Activated T-cell treated with anti-CD3 and anti-CD28 coated beads, Interleukin-2, amount 50 U/mL, for 4 hours (primary cell): ENCODE data around the gene PRKG2. TPM values are rescaled to one million over a fixed set of nuclear protein-coding genes. Genes with fewer than 3 reads are reported as not detected.
A peak's percentile ranks its signal among the peaks of the same experiment; 100 is the strongest.

Experiments used
- ATAC-seq, 2 donors: fragments of 200-7000 bp; cut with Tn5 transposase; one replicate each; pipeline ENCODE4 v1.10.0; 2021
- DNase-seq: peaks from one replicate; pipeline ENCODE4 v3.0.0-alpha.2; 2020
- H3K27me3 Mint-ChIP-seq: one replicate; pipeline ENCODE4 v1.8.0; 2021; ENCODE audit warnings: low read depth, mixed read lengths
- H3K36me3 Mint-ChIP-seq: one replicate; pipeline ENCODE4 v1.8.0; 2022; ENCODE audit warnings: mixed read lengths; ENCODE audit not compliant: insufficient read depth
- H3K4me1 Mint-ChIP-seq: one replicate; pipeline ENCODE4 v1.8.0; 2021; ENCODE audit warnings: low read depth, mixed read lengths
- H3K4me3 Mint-ChIP-seq: one replicate; pipeline ENCODE4 v1.8.0; 2021; ENCODE audit warnings: mild to moderate bottlenecking, moderate library complexity, mixed read lengths
- H3K9me3 Mint-ChIP-seq: one replicate; pipeline ENCODE4 v1.8.0; 2021; ENCODE audit warnings: mixed read lengths
- total RNA-seq, 3 donors: library from RNA; stranded (reverse); gene quantifications; one replicate each; pipeline ENCODE4 v1.2.1, GENCODE V29; 2021

PRKG2 gene
- total RNA-seq, 3 donors from 2014 or later: 0.05 to 0.32 (median 0.05) TPM

- Mint-ChIP-seq H3K4me3 (no peak overlapping the region), H3K36me3 (no peaks in the 10 kb centered on the region), H3K9me3 (no peaks in the 10 kb centered on the region), H3K4me1 (no peaks in the 10 kb centered on the region), H3K27me3 (no peaks in the 10 kb centered on the region)
- DNase-seq (no peak), ATAC-seq (no peak)
Observed at GRCh38 chr4:81199831-81200230, 15.2 kb downstream of the PRKG2 start.

GRCh38 chr4:81198609-81199008, 16.4 kb downstream of the PRKG2 start:
- Mint-ChIP-seq H3K27me3 (no peaks in the 10 kb centered on the region), H3K36me3 (no peaks in the 10 kb centered on the region), H3K4me3 (no peak overlapping the region), H3K4me1 (no peaks in the 10 kb centered on the region), H3K9me3 (no peaks in the 10 kb centered on the region)
- no peak for DNase-seq
- ATAC-seq: no peak

- H3K4me1 Mint-ChIP-seq: no peaks in the 10 kb centered on the region
- ATAC-seq (no peak), DNase-seq (no peak)
- no peaks in the 10 kb centered on the region for H3K36me3 Mint-ChIP-seq
- H3K4me3 Mint-ChIP-seq: no peak overlapping the region
- H3K27me3 Mint-ChIP-seq: no peaks in the 10 kb centered on the region
- no peaks in the 10 kb centered on the region for H3K9me3 Mint-ChIP-seq
Observed at GRCh38 chr4:81197864-81198524, 17.0 kb downstream of the PRKG2 start.

GRCh38 chr4:81196126-81196650, 18.8 kb downstream of the PRKG2 start:
- no peaks in the 10 kb centered on the region for H3K9me3 Mint-ChIP-seq
- ATAC-seq: no peak
- no peaks in the 10 kb centered on the region for H3K36me3 Mint-ChIP-seq
- H3K4me1 Mint-ChIP-seq: no peaks in the 10 kb centered on the region
- H3K4me3 Mint-ChIP-seq: no peak overlapping the region
- no peaks in the 10 kb centered on the region for H3K27me3 Mint-ChIP-seq
- no peak for DNase-seq

GRCh38 chr4:81195475-81195874, 19.5 kb downstream of the PRKG2 start:
- H3K27me3 Mint-ChIP-seq: no peaks in the 10 kb centered on the region
- H3K4me1 Mint-ChIP-seq: no peaks in the 10 kb centered on the region
- H3K4me3 Mint-ChIP-seq: no peak overlapping the region
- H3K36me3 Mint-ChIP-seq: no peaks in the 10 kb centered on the region
- DNase-seq: no peak
- ATAC-seq: no peak
- peaks cover 3% of the 10 kb centered on the region for H3K9me3 Mint-ChIP-seq

GRCh38 chr4:81194286-81194685, 20.7 kb downstream of the PRKG2 start:
- Mint-ChIP-seq H3K36me3 (no peaks in the 10 kb centered on the region), H3K9me3 (peaks cover 5% of the 10 kb centered on the region), H3K4me3 (no peak overlapping the region), H3K27me3 (no peaks in the 10 kb centered on the region), H3K4me1 (no peaks in the 10 kb centered on the region)
- ATAC-seq: no peak
- no peak for DNase-seq

- no peak for DNase-seq
- H3K4me3 Mint-ChIP-seq: no peak overlapping the region
- ATAC-seq: no peak
- H3K36me3 Mint-ChIP-seq: no peaks in the 10 kb centered on the region
- H3K4me1 Mint-ChIP-seq: no peaks in the 10 kb centered on the region
- H3K27me3 Mint-ChIP-seq: no peaks in the 10 kb centered on the region
- peaks cover 5% of the 10 kb centered on the region for H3K9me3 Mint-ChIP-seq
Observed at GRCh38 chr4:81180916-81181315, 34.1 kb downstream of the PRKG2 start.

GRCh38 chr4:81179326-81179725, 35.7 kb downstream of the PRKG2 start:
- no peak for DNase-seq
- no peak for ATAC-seq
- no peaks in the 10 kb centered on the region for H3K27me3 Mint-ChIP-seq
- no peak overlapping the region for H3K4me3 Mint-ChIP-seq
- no peaks in the 10 kb centered on the region for H3K4me1 Mint-ChIP-seq
- H3K36me3 Mint-ChIP-seq: no peaks in the 10 kb centered on the region
- H3K9me3 Mint-ChIP-seq: no peaks in the 10 kb centered on the region

GRCh38 chr4:81173213-81173612, 41.8 kb downstream of the PRKG2 start:
- Mint-ChIP-seq H3K27me3 (peaks cover 2% of the 10 kb centered on the region), H3K4me1 (no peaks in the 10 kb centered on the region), H3K4me3 (no peak overlapping the region), H3K9me3 (no peaks in the 10 kb centered on the region), H3K36me3 (no peaks in the 10 kb centered on the region)
- ATAC-seq (no peak), DNase-seq (no peak)

GRCh38 chr4:81166458-81167160, 48.4 kb downstream of the PRKG2 start:
- no peaks in the 10 kb centered on the region for H3K4me1 Mint-ChIP-seq
- DNase-seq: no peak
- no peaks in the 10 kb centered on the region for H3K9me3 Mint-ChIP-seq
- ATAC-seq: no peak
- no peaks in the 10 kb centered on the region for H3K36me3 Mint-ChIP-seq
- peaks cover 2% of the 10 kb centered on the region for H3K27me3 Mint-ChIP-seq
- no peak overlapping the region for H3K4me3 Mint-ChIP-seq

- Mint-ChIP-seq H3K27me3 (no peaks in the 10 kb centered on the region), H3K9me3 (no peaks in the 10 kb centered on the region), H3K4me1 (no peaks in the 10 kb centered on the region), H3K4me3 (no peak overlapping the region), H3K36me3 (no peaks in the 10 kb centered on the region)
- ATAC-seq (no peak), DNase-seq (no peak)
Observed at GRCh38 chr4:81165861-81166430, 49.1 kb downstream of the PRKG2 start.

- ATAC-seq: peak; percentile 91 to 95
- H3K36me3 Mint-ChIP-seq: no peaks in the 10 kb centered on the region
- H3K4me3 Mint-ChIP-seq: no peak overlapping the region
Observed at GRCh38 chr4:81164623-81165416, 50.2 kb downstream of the PRKG2 start.

GRCh38 chr4:81164126-81164525, 50.9 kb downstream of the PRKG2 start:
- ATAC-seq: no peak
- H3K9me3 Mint-ChIP-seq: no peaks in the 10 kb centered on the region

More at GRCh38 chr4:81164623-81165416, 50.2 kb downstream of the PRKG2 start:
- no peaks in the 10 kb centered on the region for H3K27me3 Mint-ChIP-seq
- no peak for DNase-seq
- H3K9me3 Mint-ChIP-seq: no peaks in the 10 kb centered on the region
- no peaks in the 10 kb centered on the region for H3K4me1 Mint-ChIP-seq

GRCh38 chr4:81162752-81163458, 52.1 kb downstream of the PRKG2 start:
- Mint-ChIP-seq H3K36me3 (no peaks in the 10 kb centered on the region), H3K27me3 (no peaks in the 10 kb centered on the region), H3K4me3 (no peak overlapping the region), H3K4me1 (no peaks in the 10 kb centered on the region), H3K9me3 (no peaks in the 10 kb centered on the region)
- DNase-seq (no peak), ATAC-seq (no peak)

More at GRCh38 chr4:81164126-81164525, 50.9 kb downstream of the PRKG2 start:
- no peaks in the 10 kb centered on the region for H3K36me3 Mint-ChIP-seq
- H3K4me3 Mint-ChIP-seq: no peak overlapping the region
- no peak for DNase-seq
- no peaks in the 10 kb centered on the region for H3K4me1 Mint-ChIP-seq
- H3K27me3 Mint-ChIP-seq: no peaks in the 10 kb centered on the region
